CD4-positive, CD25-positive, alpha-beta regulatory T cell (primary cell): Measurements from ENCODE around the gene ZACN. TPM values are rescaled to one million over a fixed set of nuclear protein-coding genes. Genes with fewer than 3 reads are reported as not detected.
A peak's percentile ranks its signal among the peaks of the same experiment; 100 is the strongest.

Experiments
- ATAC-seq, 2 donors: fragments of 150-1000 bp; cut with Tn5 transposase; one replicate each; pipeline ENCODE4 v1.10.0; 2021; ENCODE audit warnings: low read depth in 2 of 2, moderate number of reproducible peaks in 2 of 2, moderate library complexity in 1 of 2
- DNase-seq, 3 donors: peaks; one replicate each; pipeline versions ENCODE4 v3.0.0 to v3.0.0-alpha.2; 2012 to 2022; ENCODE audit warnings: mixed read lengths in 1 of 3
- H3K27ac ChIP-seq: one replicate; pipeline ENCODE4 v1.7.0; 2013; ENCODE audit warnings: mild to moderate bottlenecking, low read length; ENCODE audit not compliant: insufficient read depth, poor library complexity, severe bottlenecking
- H3K27me3 ChIP-seq: one replicate; pipeline ENCODE4 v1.7.0; 2013; ENCODE audit warnings: low read length; ENCODE audit not compliant: control insufficient read depth, insufficient read depth
- H3K36me3 ChIP-seq: one replicate; pipeline ENCODE4 v1.7.0; 2013; ENCODE audit warnings: mild to moderate bottlenecking, low read length, moderate library complexity; ENCODE audit not compliant: control insufficient read depth, insufficient read depth
- H3K4me1 ChIP-seq: 2 replicates; pipeline ENCODE4 v1.7.0; 2013; ENCODE audit warnings: mild to moderate bottlenecking, low read length; ENCODE audit not compliant: insufficient read depth, control insufficient read depth, poor library complexity, severe bottlenecking
- H3K4me3 ChIP-seq: one replicate; pipeline ENCODE4 v1.7.0; 2013; ENCODE audit warnings: low read depth, mild to moderate bottlenecking, low read length, moderate library complexity
- H3K9me3 ChIP-seq, 2 experiments: 1 replicate in 1 of 2; 2 replicates in 1 of 2; pipeline ENCODE4 v1.7.0; 2013; ENCODE audit warnings: low read length in 2 of 2, mild to moderate bottlenecking in 1 of 2, moderate library complexity in 1 of 2; ENCODE audit not compliant: control insufficient read depth in 2 of 2
- H3K27ac Mint-ChIP-seq, 3 donors: one replicate each; pipeline ENCODE4 v1.8.0; 2020 to 2022; ENCODE audit warnings: mild to moderate bottlenecking in 3 of 3, mixed read lengths in 3 of 3, moderate library complexity in 2 of 3
- H3K27me3 Mint-ChIP-seq: one replicate; pipeline ENCODE4 v1.8.0; 2022; ENCODE audit warnings: mild to moderate bottlenecking, mixed read lengths
- H3K36me3 Mint-ChIP-seq: one replicate; pipeline ENCODE4 v1.8.0; 2020; ENCODE audit warnings: mixed read lengths
- H3K4me1 Mint-ChIP-seq, 4 donors: one replicate each; pipeline ENCODE4 v1.8.0; 2020 to 2022; ENCODE audit warnings: mixed read lengths in 4 of 4, mild to moderate bottlenecking in 1 of 4
- H3K4me3 Mint-ChIP-seq, 4 donors: one replicate each; pipeline ENCODE4 v1.8.0; 2020 to 2022; ENCODE audit warnings: mild to moderate bottlenecking in 4 of 4, mixed read lengths in 4 of 4, moderate library complexity in 3 of 4
- H3K9me3 Mint-ChIP-seq, 7 donors: one replicate each; pipeline ENCODE4 v1.8.0; 2020 to 2022; ENCODE audit warnings: mixed read lengths in 7 of 7, mild to moderate bottlenecking in 3 of 7, moderate library complexity in 2 of 7
- polyA plus RNA-seq, 4 donors: library from polyadenylated mRNA; unstranded; fragments of 300-500 nt; fragmentation: Illumina TruSeq; gene quantifications; one replicate each; pipeline ENCODE4 v1.2.3, GENCODE V29; 2021
- total RNA-seq: library from RNA; stranded (reverse); gene quantifications from one replicate; pipeline ENCODE4 v1.2.3, GENCODE V29; 2022

The ZACN gene
- total and polyA plus RNA-seq, 5 donors from 2014 or later: 0.24 to 2.0 (median 0.47) TPM

DNA sequence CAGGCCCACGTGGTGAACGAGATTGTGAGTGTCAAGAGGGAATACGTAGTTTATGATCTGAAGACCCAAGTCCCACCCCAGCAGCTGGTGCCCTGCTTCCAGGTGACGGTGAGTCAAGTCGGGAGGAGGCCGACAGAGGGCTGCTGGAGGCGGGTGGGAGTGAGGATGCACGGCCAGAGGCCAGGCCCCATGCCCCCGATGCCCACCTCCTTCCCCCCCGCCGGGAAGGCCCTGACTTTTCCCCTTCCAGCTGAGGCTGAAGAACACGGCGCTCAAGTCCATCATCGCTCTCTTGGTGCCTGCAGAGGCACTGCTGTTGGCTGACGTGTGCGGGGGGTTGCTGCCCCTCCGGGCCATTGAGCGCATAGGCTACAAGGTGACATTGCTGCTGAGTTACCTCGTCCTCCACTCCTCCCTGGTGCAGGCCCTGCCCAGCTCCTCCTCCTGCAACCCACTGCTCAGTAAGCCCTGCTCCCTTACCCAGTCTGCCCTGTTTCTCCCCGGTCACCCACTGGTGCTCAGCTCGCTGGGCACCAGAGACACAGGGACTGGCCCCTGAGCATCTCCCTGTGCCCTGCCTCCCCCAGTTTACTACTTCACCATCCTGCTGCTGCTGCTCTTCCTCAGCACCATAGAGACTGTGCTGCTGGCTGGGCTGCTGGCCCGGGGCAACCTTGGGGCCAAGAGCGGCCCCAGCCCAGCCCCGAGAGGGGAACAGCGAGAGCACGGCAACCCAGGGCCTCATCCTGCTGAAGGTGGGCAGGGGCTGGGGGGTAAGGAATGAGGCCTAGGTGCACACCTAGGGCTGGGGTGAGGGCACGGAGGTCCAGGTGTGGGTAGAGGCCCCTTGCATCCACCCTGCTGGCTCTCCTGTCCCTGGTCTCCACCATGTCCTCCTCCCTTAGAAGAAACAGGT, 2.6 kb downstream of the ZACN start:
- no peak overlapping the region for H3K4me3 Mint-ChIP-seq
- H3K9me3 ChIP-seq: no peaks in the 10 kb centered on the region
- peaks cover 2% of the 10 kb centered on the region for H3K27me3 ChIP-seq
- no peak overlapping the region for H3K4me3 ChIP-seq
- peaks cover 24% of the 10 kb centered on the region for H3K4me1 ChIP-seq
- H3K27ac ChIP-seq: no peak overlapping the region
- DNase-seq (no peak), ATAC-seq (no peak)
- peaks cover 15% of the 10 kb centered on the region for H3K36me3 Mint-ChIP-seq
- H3K4me1 Mint-ChIP-seq: peaks cover 0 to 33% (median 2%) of the 10 kb centered on the region in 4 donors
- peaks cover 36% of the 10 kb centered on the region for H3K36me3 ChIP-seq
- H3K27ac Mint-ChIP-seq: peak overlapping the region in 2 of 3 donors; percentile 2 to 80
- H3K9me3 Mint-ChIP-seq: no peaks in the 10 kb centered on the region
- peaks cover 26% of the 10 kb centered on the region for H3K27me3 Mint-ChIP-seq

DNA sequence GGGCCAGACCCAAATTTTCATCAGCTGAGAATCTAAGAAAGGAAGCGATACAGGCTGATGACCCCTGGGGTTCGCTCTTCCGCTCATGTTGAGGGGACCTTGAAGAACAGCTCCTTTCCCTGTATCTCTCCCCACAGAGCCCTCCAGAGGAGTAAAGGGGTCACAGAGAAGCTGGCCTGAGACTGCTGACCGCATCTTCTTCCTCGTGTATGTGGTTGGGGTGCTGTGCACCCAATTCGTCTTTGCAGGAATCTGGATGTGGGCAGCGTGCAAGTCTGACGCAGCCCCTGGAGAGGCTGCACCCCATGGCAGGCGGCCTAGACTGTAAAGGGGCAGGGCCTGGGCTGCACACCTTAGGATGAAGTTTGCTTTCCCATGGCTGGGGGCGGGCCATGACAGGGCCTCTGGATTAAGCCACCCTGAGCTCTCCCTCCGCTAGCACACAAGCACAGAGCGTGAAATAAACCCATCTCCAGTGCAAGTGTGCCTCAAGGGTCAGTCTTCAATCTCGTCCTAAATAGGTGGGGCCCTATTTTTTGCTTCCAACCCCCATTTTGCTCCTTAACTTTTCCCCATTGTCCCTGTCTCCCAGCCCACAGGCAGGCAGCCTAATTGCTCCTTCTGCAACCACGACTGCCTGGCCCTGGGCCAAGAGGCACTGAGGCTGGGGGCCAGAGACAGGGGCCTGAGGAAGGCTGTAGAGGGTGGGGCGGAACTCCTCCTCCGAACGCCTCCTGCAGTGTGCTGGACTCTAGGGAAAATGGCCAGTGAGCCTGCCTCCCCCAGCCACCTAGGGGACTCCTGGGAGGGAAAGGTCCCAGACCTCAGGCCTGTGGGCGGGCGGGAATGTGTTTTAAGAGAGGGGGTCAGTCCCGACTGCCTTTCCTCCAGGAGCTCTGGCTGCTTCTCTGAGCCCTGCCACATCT, 3.6 kb downstream of the ZACN start:
- Mint-ChIP-seq H3K9me3 (peaks cover 0 to 1% (median 0%) of the 10 kb centered on the region in 7 donors), H3K27me3 (peaks cover 16% of the 10 kb centered on the region), H3K4me3 (peak overlapping the region in 1 of 4 donors; percentile 15), H3K27ac (peak overlapping the region in 1 of 3 donors; percentile 79), H3K4me1 (peaks cover 0 to 22% (median 0%) of the 10 kb centered on the region in 4 donors), H3K36me3 (peaks cover 19% of the 10 kb centered on the region)
- Histone ChIP-seq H3K36me3 (peaks cover 44% of the 10 kb centered on the region), H3K27me3 (peaks cover under 1% of the 10 kb centered on the region), H3K9me3 (no peaks in the 10 kb centered on the region), H3K27ac (no peak overlapping the region), H3K4me1 (peaks cover 14% of the 10 kb centered on the region), H3K4me3 (no peak overlapping the region)
- DNase-seq (no peak), ATAC-seq (no peak)

DNA sequence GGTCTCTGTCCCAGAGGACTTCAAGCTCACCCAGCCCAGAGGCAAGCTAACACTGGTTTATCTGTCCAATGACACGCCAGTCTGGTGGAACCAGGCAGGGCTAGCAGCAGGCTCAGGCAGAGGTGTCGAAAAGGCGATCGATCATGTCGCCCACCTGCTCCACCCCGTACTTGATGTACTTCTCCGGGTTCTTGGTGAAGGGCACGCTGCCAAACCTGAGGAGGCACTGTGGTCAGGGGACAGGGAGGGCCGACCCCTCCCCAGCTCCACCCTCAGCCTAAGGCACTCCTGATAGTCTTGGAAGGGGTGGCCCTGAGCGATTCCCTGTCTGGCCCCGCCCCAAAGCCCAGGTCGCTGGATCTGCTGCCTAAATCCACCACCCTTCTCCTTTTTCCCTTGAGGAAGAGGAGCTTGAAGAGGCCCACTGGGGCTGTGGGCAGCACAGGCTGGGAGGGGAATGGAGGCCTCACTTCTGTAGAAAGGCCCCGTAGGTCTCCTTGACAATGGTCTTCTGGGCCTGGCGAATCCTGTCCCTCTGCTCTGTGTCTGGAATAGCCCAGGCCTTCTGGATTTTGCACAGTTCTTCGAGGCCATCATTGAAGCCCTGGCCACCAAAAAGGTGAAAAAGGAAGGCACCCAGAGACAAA, 4.7 kb downstream of the ZACN start:
- peaks cover 6% of the 10 kb centered on the region for H3K27me3 Mint-ChIP-seq
- no peak overlapping the region for H3K4me3 ChIP-seq
- peaks cover 14% of the 10 kb centered on the region for H3K4me1 ChIP-seq
- no peaks in the 10 kb centered on the region for H3K27me3 ChIP-seq
- peaks cover 0 to 1% (median 0%) of the 10 kb centered on the region in 7 donors for H3K9me3 Mint-ChIP-seq
- peak overlapping the region in 1 of 3 donors; percentile 49 for H3K27ac Mint-ChIP-seq
- peaks cover 21% of the 10 kb centered on the region for H3K36me3 Mint-ChIP-seq
- no peaks in the 10 kb centered on the region for H3K9me3 ChIP-seq
- H3K36me3 ChIP-seq: peaks cover 55% of the 10 kb centered on the region
- no peak overlapping the region for H3K27ac ChIP-seq
- no peak for DNase-seq
- no peak overlapping the region for H3K4me3 Mint-ChIP-seq
- H3K4me1 Mint-ChIP-seq: peaks cover 0 to 16% (median 0%) of the 10 kb centered on the region in 4 donors
- ATAC-seq: no peak

DNA sequence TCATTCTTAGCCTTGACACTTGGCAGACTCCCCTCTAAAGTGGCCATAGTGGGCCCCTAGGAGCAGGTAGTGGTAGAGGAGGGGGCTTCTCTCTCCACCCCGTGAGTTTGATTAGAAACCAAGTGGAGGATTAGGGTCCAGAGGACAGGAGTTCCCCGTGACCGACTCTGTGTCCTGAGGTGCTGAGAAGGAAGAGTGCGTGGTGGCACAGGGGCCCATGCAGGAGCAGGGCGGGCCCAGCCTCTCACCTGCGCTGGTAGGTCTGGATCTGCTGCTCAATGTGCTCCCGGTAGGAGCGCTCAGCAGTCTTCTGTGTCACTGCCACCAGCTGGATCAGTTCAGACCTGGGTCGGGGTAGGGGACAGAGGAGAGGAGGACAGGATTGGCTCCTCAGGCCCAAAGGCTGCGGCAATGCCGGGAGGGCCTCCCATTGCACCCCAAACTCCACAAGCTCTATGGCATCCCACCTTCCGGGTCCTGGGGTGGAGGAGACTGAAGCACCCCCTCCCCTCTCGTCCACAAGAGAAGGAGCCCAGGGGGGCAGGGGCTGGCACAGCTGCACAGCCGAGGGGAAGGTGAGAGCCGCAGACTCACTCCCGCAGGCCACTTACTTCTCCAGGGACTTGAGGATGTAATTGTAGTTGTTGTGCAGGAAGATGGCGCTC, 6.2 kb downstream of the ZACN start:
- Mint-ChIP-seq H3K27ac (peak overlapping the region in 1 of 3 donors; percentile 42), H3K27me3 (peaks cover 4% of the 10 kb centered on the region), H3K9me3 (peaks cover 0 to 1% (median 0%) of the 10 kb centered on the region in 7 donors), H3K36me3 (peaks cover 24% of the 10 kb centered on the region), H3K4me3 (no peak overlapping the region), H3K4me1 (peaks cover 0 to 5% (median 0%) of the 10 kb centered on the region in 4 donors)
- H3K4me1 ChIP-seq: peaks cover 2% of the 10 kb centered on the region
- H3K27ac ChIP-seq: no peak overlapping the region
- peaks cover 71% of the 10 kb centered on the region for H3K36me3 ChIP-seq
- no peak overlapping the region for H3K4me3 ChIP-seq
- no peak for ATAC-seq
- H3K9me3 ChIP-seq: no peaks in the 10 kb centered on the region
- DNase-seq: no peak
- H3K27me3 ChIP-seq: no peaks in the 10 kb centered on the region

DNA sequence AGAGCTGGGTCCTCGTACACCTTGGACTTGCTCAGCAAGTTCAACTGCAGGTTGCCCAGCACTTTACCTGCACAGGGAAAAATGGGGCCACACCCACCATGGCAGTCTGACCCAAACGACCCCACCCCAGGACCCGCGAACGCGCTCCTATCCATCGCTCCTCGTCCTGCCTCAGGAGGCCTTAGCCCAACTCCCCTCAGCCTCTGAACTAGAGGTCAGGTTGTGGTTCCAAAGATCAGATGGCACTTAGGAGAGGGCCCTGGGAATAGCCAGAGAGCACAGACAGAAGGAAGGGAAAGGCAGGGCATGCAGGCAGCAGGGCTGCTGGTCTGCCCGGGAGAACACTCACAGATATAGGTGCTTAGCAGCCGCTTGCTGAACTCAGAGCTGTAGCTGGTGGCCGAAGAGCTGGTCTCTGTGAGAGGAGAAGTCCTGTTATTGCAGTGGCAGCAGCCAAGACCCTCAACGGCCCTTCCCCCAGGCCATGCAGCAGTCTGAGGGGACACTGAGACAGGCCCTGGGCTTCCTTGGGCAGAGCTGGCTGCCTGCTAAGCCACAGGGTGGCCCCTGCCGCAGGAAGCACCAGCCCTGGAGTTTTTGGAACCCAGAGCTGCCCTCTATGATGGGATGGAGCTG, 6.9 kb downstream of the ZACN start:
- ATAC-seq (no peak), DNase-seq (no peak)
- Mint-ChIP-seq H3K27me3 (peaks cover 4% of the 10 kb centered on the region), H3K4me1 (peaks cover 0 to 5% (median 0%) of the 10 kb centered on the region in 4 donors), H3K27ac (peak overlapping the region in 1 of 3 donors; percentile 42), H3K36me3 (peaks cover 24% of the 10 kb centered on the region), H3K4me3 (no peak overlapping the region), H3K9me3 (peaks cover 0 to 1% (median 0%) of the 10 kb centered on the region in 7 donors)
- Histone ChIP-seq H3K27me3 (no peaks in the 10 kb centered on the region), H3K9me3 (no peaks in the 10 kb centered on the region), H3K36me3 (peaks cover 77% of the 10 kb centered on the region), H3K4me1 (no peaks in the 10 kb centered on the region), H3K27ac (no peak overlapping the region), H3K4me3 (no peak overlapping the region)

DNA sequence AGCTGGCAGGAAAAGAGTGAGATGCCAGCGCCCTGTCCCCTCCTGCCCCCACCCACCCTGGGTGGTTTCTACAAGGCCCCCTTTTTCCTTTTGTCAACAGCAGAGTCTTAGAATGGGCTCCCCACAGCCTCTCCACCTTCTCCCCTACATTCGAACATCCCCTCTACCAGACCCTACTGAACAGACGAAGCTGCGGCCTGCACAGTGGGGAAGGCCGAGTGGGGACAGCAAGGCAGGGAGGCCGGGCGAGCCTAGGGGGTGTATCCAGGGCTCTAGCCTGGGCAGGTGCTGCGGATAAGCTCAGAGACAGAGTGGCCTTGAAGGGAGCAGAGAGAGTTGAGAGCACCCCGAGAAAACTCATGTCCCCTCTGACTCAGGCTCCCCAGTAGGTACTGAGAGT, 7.4 kb downstream of the ZACN start:
- Histone ChIP-seq H3K9me3 (no peaks in the 10 kb centered on the region), H3K27me3 (no peaks in the 10 kb centered on the region), H3K36me3 (peaks cover 82% of the 10 kb centered on the region), H3K4me3 (no peak overlapping the region), H3K4me1 (no peaks in the 10 kb centered on the region), H3K27ac (no peak overlapping the region)
- Mint-ChIP-seq H3K36me3 (peaks cover 24% of the 10 kb centered on the region), H3K27ac (peak overlapping the region in 1 of 3 donors; percentile 71), H3K4me1 (peaks cover 0 to 7% (median 0%) of the 10 kb centered on the region in 4 donors), H3K4me3 (no peak overlapping the region), H3K9me3 (peaks cover 0 to 1% (median 0%) of the 10 kb centered on the region in 7 donors), H3K27me3 (peaks cover 4% of the 10 kb centered on the region)
- no peak for ATAC-seq
- DNase-seq: no peak
